ENCODE measurements around the gene RAMP1.

The RAMP1 gene

GRCh38 chr2:237876532-237876931 lies 17.1 kb downstream of the RAMP1 start:
- no peak for TF ChIP-seq CTCF (IDR thresholded peaks at IDR 0.05; ENCODE audit: low read depth, low read length)
- no peak overlapping the region for H3K27ac ChIP-seq
- H3K27me3 ChIP-seq (ENCODE audit: insufficient read depth, low read depth, severe bottlenecking), result no peaks in the 10 kb centered on the region
- no peaks in the 10 kb centered on the region for H3K9me3 ChIP-seq (ENCODE audit: severe bottlenecking)
- no peaks in the 10 kb centered on the region for H3K36me3 ChIP-seq
- no peak overlapping the region for H3K4me3 ChIP-seq (ENCODE audit: low read depth, low read length)
- no peak for DNase-seq

- no peak for DNase-seq
- TF ChIP-seq CTCF (IDR thresholded peaks at IDR 0.05; ENCODE audit: low read depth, low read length), result no peak
- H3K4me3 ChIP-seq (ENCODE audit: low read depth, low read length), result no peak overlapping the region
- no peaks in the 10 kb centered on the region for H3K9me3 ChIP-seq (ENCODE audit: severe bottlenecking)
- H3K36me3 ChIP-seq, result no peaks in the 10 kb centered on the region
- H3K27ac ChIP-seq, result no peak overlapping the region
- no peaks in the 10 kb centered on the region for H3K27me3 ChIP-seq (ENCODE audit: insufficient read depth, low read depth, severe bottlenecking)
Observed at GRCh38 chr2:237876951-237877491, 17.6 kb downstream of the RAMP1 start.

- Histone ChIP-seq H3K27ac (no peak overlapping the region), H3K4me3 (ENCODE audit: low read depth, low read length) (no peak overlapping the region), H3K9me3 (ENCODE audit: severe bottlenecking) (no peaks in the 10 kb centered on the region), H3K36me3 (no peaks in the 10 kb centered on the region), H3K27me3 (ENCODE audit: insufficient read depth, low read depth, severe bottlenecking) (no peaks in the 10 kb centered on the region)
- no peak for TF ChIP-seq CTCF (IDR thresholded peaks at IDR 0.05; ENCODE audit: low read depth, low read length)
- no peak for DNase-seq
Observed at GRCh38 chr2:237877576-237878307, 18.3 kb downstream of the RAMP1 start.

- Histone ChIP-seq H3K27me3 (ENCODE audit: insufficient read depth, low read depth, severe bottlenecking) (no peaks in the 10 kb centered on the region), H3K27ac (no peak overlapping the region), H3K36me3 (no peaks in the 10 kb centered on the region), H3K4me3 (ENCODE audit: low read depth, low read length) (no peak overlapping the region), H3K9me3 (ENCODE audit: severe bottlenecking) (no peaks in the 10 kb centered on the region)
- no peak for DNase-seq
- TF ChIP-seq CTCF (IDR thresholded peaks at IDR 0.05; ENCODE audit: low read depth, low read length), result no peak
Observed at GRCh38 chr2:237878321-237879057, 19.1 kb downstream of the RAMP1 start.

GRCh38 chr2:237879058-237879430 lies 19.6 kb downstream of the RAMP1 start:
- no peak for TF ChIP-seq CTCF (IDR thresholded peaks at IDR 0.05; ENCODE audit: low read depth, low read length)
- no peaks in the 10 kb centered on the region for H3K36me3 ChIP-seq
- no peaks in the 10 kb centered on the region for H3K9me3 ChIP-seq (ENCODE audit: severe bottlenecking)
- H3K4me3 ChIP-seq (ENCODE audit: low read depth, low read length), result no peak overlapping the region
- H3K27ac ChIP-seq, result no peak overlapping the region
- no peaks in the 10 kb centered on the region for H3K27me3 ChIP-seq (ENCODE audit: insufficient read depth, low read depth, severe bottlenecking)
- no peak for DNase-seq
